GM23338 (cell line): ENCODE measurements around the gene ACY1. TPM values are rescaled to one million over a fixed set of nuclear protein-coding genes. Genes with fewer than 3 reads are reported as not detected.

ENCODE experiments used
- ATAC-seq: fragments of 200-7000 bp; cut with Tn5 transposase; 3 replicates; pipeline ENCODE4 v1.9.1; 2020
- DNase-seq: peaks from one replicate; pipeline ENCODE4 v3.0.0-alpha.2; 2015; ENCODE audit warnings: low spot score
- H2AFZ ChIP-seq: fragments of 200-600 bp; sonication (generic); 2 replicates; pipeline ENCODE4 v1.8.0; 2016; ENCODE audit warnings: antibody characterized with exemption, mild to moderate bottlenecking, moderate library complexity
- H3F3A ChIP-seq: fragments of 200-600 bp; sonication (generic); replicated peaks from 2 replicates; pipeline ENCODE4 v1.8.0; 2017; ENCODE audit warnings: antibody characterized with exemption, mixed run types, low read depth
- H3K27ac ChIP-seq: fragments of 200-600 bp; sonication (generic); 2 replicates; pipeline ENCODE4 v1.6.1; 2016; ENCODE audit warnings: low read depth
- H3K27me3 ChIP-seq: fragments of 200-600 bp; sonication (generic); 2 replicates; pipeline ENCODE4 v1.8.0; 2016; ENCODE audit warnings: mild to moderate bottlenecking, mixed run types, moderate library complexity; ENCODE audit not compliant: insufficient read depth
- H3K36me3 ChIP-seq: fragments of 200-600 bp; sonication (generic); 2 replicates; pipeline ENCODE4 v1.8.0; 2016; ENCODE audit warnings: mild to moderate bottlenecking; ENCODE audit not compliant: insufficient read depth
- H3K4me1 ChIP-seq: fragments of 200-600 bp; sonication (generic); 2 replicates; pipeline ENCODE4 v1.8.0; 2016; ENCODE audit warnings: mild to moderate bottlenecking, moderate library complexity; ENCODE audit not compliant: insufficient read depth
- H3K4me2 ChIP-seq: fragments of 200-600 bp; sonication (generic); 2 replicates; pipeline ENCODE4 v1.7.1; 2017; ENCODE audit warnings: mixed run types
- H3K4me3 ChIP-seq: fragments of 200-600 bp; sonication (generic); 2 replicates; pipeline ENCODE4 v1.6.1; 2016; ENCODE audit warnings: mixed run types
- H3K79me2 ChIP-seq: fragments of 200-600 bp; sonication (generic); replicated peaks from 2 replicates; pipeline ENCODE4 v1.8.0; 2017; ENCODE audit warnings: mild to moderate bottlenecking; ENCODE audit not compliant: insufficient read depth
- H3K9me2 ChIP-seq: fragments of 200-600 bp; sonication (generic); 2 replicates; pipeline ENCODE4 v1.8.0; 2017; ENCODE audit not compliant: insufficient read depth
- H4K20me1 ChIP-seq: fragments of 200-600 bp; sonication (generic); replicated peaks from 2 replicates; pipeline ENCODE4 v1.8.0; 2017; ENCODE audit warnings: mild to moderate bottlenecking; ENCODE audit not compliant: insufficient read depth
- H3K27ac Mint-ChIP-seq: 2 replicates; pipeline ENCODE4 v1.8.0; 2020; ENCODE audit warnings: inconsistent platforms, mild to moderate bottlenecking, moderate library complexity, mixed read lengths
- H3K27me3 Mint-ChIP-seq: 3 replicates; pipeline ENCODE4 v1.8.0; 2022; ENCODE audit warnings: low read depth, mild to moderate bottlenecking, moderate library complexity, mixed read lengths, inconsistent platforms; ENCODE audit not compliant: insufficient read depth, poor library complexity
- H3K36me3 Mint-ChIP-seq: 3 replicates; pipeline ENCODE4 v1.8.0; 2021; ENCODE audit warnings: low read depth, mild to moderate bottlenecking, inconsistent platforms, moderate library complexity, mixed read lengths
- H3K4me1 Mint-ChIP-seq: 3 replicates; pipeline ENCODE4 v1.8.0; 2020; ENCODE audit warnings: mild to moderate bottlenecking, inconsistent platforms, mixed read lengths
- H3K4me3 Mint-ChIP-seq: 3 replicates; pipeline ENCODE4 v1.8.0; 2021; ENCODE audit warnings: moderate library complexity, mild to moderate bottlenecking, inconsistent platforms, mixed read lengths
- H3K9me3 Mint-ChIP-seq: 3 replicates; pipeline ENCODE4 v1.8.0; 2020; ENCODE audit warnings: moderate library complexity, mild to moderate bottlenecking, inconsistent platforms, mixed read lengths
- CTCF ChIP-seq, 2 experiments: fragments of 200-600 bp in 1 of 2; sonication (generic) in 1 of 2; conservative IDR thresholded peaks; 2 replicates each; pipeline versions ENCODE4 v1.5.1 to v1.6.1; 2016 to 2017; ENCODE audit warnings: antibody characterized with exemption in 2 of 2, low read depth in 2 of 2, mild to moderate bottlenecking in 2 of 2, moderate library complexity in 1 of 2
- EZH2phosphoT487 ChIP-seq: fragments of 200-600 bp; sonication (generic); IDR thresholded peaks from one replicate; pipeline ENCODE4 v1.8.1; 2018; ENCODE audit warnings: antibody characterized with exemption; ENCODE audit not compliant: unreplicated experiment
- POLR2AphosphoS5 ChIP-seq: IDR thresholded peaks from 2 replicates; pipeline ENCODE4 v1.6.1; 2016; ENCODE audit warnings: antibody characterized with exemption, low read depth
- ZNF114 ChIP-seq: fragments of 250-450 bp; sonication (Bioruptor Pico); IDR thresholded peaks from 2 replicates; pipeline ENCODE4 v1.5.0; 2020; ENCODE audit warnings: mild to moderate bottlenecking, moderate library complexity
- polyA plus RNA-seq: library from polyadenylated mRNA; unstranded; fragments of >200 nt; fragmentation: Nextera tagmentation; extraction: Ambion mirVana; gene quantifications from 2 replicates; pipeline ENCODE4 v1.2.1, GENCODE V29; 2016
- total RNA-seq: library from RNA; depleted of rRNA; stranded (reverse); fragments of >200 nt; shearing (Covaris generic); gene quantifications from 2 replicates; pipeline ENCODE4 v1.2.3, GENCODE V29; 2014
- TF ChIP-seq, protein P1 (sequence below): IDR thresholded peaks from one replicate; pipeline ENCODE4 v1.6.1; 2018; ENCODE audit warnings: antibody characterized with exemption; ENCODE audit not compliant: unreplicated experiment

ACY1 gene
- total and polyA plus RNA-seq, 2 experiments from 2014 or later, result 38.4 to 62.8 TPM

- TF ChIP-seq EZH2phosphoT487, result no peak
- peak; percentile 60; the same call in 1 of the 2 replicates for TF ChIP-seq POLR2AphosphoS5
- no peaks in the 10 kb centered on the region for H3K79me2 ChIP-seq
- H3K36me3 ChIP-seq, result no peaks in the 10 kb centered on the region
- Mint-ChIP-seq H3K27ac (peak within 1 kb of the TSS; percentile 97), H3K27me3 (peaks cover 28% of the 10 kb centered on the region), H3K4me3 (peak within 1 kb of the TSS; percentile 85), H3K36me3 (peaks cover 7% of the 10 kb centered on the region; the same call in 2 of the 3 replicates), H3K9me3 (no peaks in the 10 kb centered on the region; the same call in 2 of the 3 replicates), H3K4me1 (peaks cover 57% of the 10 kb centered on the region)
- peak within 1 kb of the TSS; percentile 100 for H3K4me2 ChIP-seq
- peak within 1 kb of the TSS; percentile 97 for H3K27ac ChIP-seq
- H3K9me2 ChIP-seq, result no peaks in the 10 kb centered on the region
- peak; percentile 70 for DNase-seq
- peak; percentile 31 for ATAC-seq
- H2AFZ ChIP-seq, result peak within 1 kb of the TSS; percentile 38; the same call in 1 of the 2 replicates
- no peaks in the 10 kb centered on the region for H4K20me1 ChIP-seq
- H3K27me3 ChIP-seq, result peaks cover 9% of the 10 kb centered on the region; the same call in 1 of the 2 replicates
- peaks cover 13% of the 10 kb centered on the region; the same call in 1 of the 2 replicates for H3F3A ChIP-seq
- peak within 1 kb of the TSS; percentile 95 for H3K4me3 ChIP-seq
- peaks cover 37% of the 10 kb centered on the region for H3K4me1 ChIP-seq
Measured at GRCh38 chr3:51967384-51968169, 15.8 kb upstream of the ACY1 start, which contains the start of gene PCBP4. TSS of gene PCBP4 (minus strand) at chr3:51967454. CDS start at chr3:51961240, 6,214 bp downstream.

GRCh38 chr3:51968170-51968775 lies 15.1 kb upstream of the ACY1 start:
- peaks cover 13% of the 10 kb centered on the region; the same call in 1 of the 2 replicates for H3F3A ChIP-seq
- H3K27me3 ChIP-seq, result peaks cover 9% of the 10 kb centered on the region; the same call in 1 of the 2 replicates
- H3K9me2 ChIP-seq, result no peaks in the 10 kb centered on the region
- H3K4me3 ChIP-seq, result peak overlapping the region; percentile 95
- H3K27ac ChIP-seq, result peak overlapping the region; percentile 97
- peak overlapping the region; percentile 100 for H3K4me2 ChIP-seq
- peak overlapping the region; percentile 38; the same call in 1 of the 2 replicates for H2AFZ ChIP-seq
- ATAC-seq, result peak; percentile 17
- no peaks in the 10 kb centered on the region for H3K36me3 ChIP-seq
- Mint-ChIP-seq H3K4me1 (peaks cover 57% of the 10 kb centered on the region), H3K27ac (peak overlapping the region; percentile 97), H3K4me3 (peak overlapping the region; percentile 85), H3K9me3 (no peaks in the 10 kb centered on the region; the same call in 2 of the 3 replicates), H3K27me3 (peaks cover 28% of the 10 kb centered on the region), H3K36me3 (peaks cover 7% of the 10 kb centered on the region; the same call in 2 of the 3 replicates)
- H3K4me1 ChIP-seq, result peaks cover 37% of the 10 kb centered on the region
- H3K79me2 ChIP-seq, result no peaks in the 10 kb centered on the region
- no peak for TF ChIP-seq EZH2phosphoT487
- TF ChIP-seq POLR2AphosphoS5, result peak; percentile 76
- DNase-seq, result peak; percentile 94
- no peaks in the 10 kb centered on the region for H4K20me1 ChIP-seq

- H3K79me2 ChIP-seq, result no peaks in the 10 kb centered on the region
- H3F3A ChIP-seq, result peaks cover 13% of the 10 kb centered on the region
- peaks cover 7% of the 10 kb centered on the region; the same call in 2 of the 3 replicates for H3K36me3 Mint-ChIP-seq
- no peaks in the 10 kb centered on the region for H4K20me1 ChIP-seq
- DNase-seq, result peak; percentile 65
- H3K27me3 Mint-ChIP-seq, result peaks cover 32% of the 10 kb centered on the region
- H3K36me3 ChIP-seq, result no peaks in the 10 kb centered on the region
- peak; percentile 4; the same call in 2 of the 3 replicates for ATAC-seq
- no peaks in the 10 kb centered on the region for H3K9me2 ChIP-seq
- H2AFZ ChIP-seq, result no peak overlapping the region
- H3K4me2 ChIP-seq, result peak overlapping the region; percentile 100
- H3K27me3 ChIP-seq, result peaks cover 9% of the 10 kb centered on the region
- H3K9me3 Mint-ChIP-seq, result no peaks in the 10 kb centered on the region; the same call in 1 of the 3 replicates
- peaks cover 55% of the 10 kb centered on the region for H3K4me1 Mint-ChIP-seq
- peak overlapping the region; percentile 91 for H3K27ac ChIP-seq
- peak overlapping the region; percentile 85 for H3K4me3 Mint-ChIP-seq
- peak overlapping the region; percentile 95 for H3K4me3 ChIP-seq
- H3K27ac Mint-ChIP-seq, result peak overlapping the region; percentile 97
- H3K4me1 ChIP-seq, result peaks cover 35% of the 10 kb centered on the region
- TF ChIP-seq, protein P1, sequence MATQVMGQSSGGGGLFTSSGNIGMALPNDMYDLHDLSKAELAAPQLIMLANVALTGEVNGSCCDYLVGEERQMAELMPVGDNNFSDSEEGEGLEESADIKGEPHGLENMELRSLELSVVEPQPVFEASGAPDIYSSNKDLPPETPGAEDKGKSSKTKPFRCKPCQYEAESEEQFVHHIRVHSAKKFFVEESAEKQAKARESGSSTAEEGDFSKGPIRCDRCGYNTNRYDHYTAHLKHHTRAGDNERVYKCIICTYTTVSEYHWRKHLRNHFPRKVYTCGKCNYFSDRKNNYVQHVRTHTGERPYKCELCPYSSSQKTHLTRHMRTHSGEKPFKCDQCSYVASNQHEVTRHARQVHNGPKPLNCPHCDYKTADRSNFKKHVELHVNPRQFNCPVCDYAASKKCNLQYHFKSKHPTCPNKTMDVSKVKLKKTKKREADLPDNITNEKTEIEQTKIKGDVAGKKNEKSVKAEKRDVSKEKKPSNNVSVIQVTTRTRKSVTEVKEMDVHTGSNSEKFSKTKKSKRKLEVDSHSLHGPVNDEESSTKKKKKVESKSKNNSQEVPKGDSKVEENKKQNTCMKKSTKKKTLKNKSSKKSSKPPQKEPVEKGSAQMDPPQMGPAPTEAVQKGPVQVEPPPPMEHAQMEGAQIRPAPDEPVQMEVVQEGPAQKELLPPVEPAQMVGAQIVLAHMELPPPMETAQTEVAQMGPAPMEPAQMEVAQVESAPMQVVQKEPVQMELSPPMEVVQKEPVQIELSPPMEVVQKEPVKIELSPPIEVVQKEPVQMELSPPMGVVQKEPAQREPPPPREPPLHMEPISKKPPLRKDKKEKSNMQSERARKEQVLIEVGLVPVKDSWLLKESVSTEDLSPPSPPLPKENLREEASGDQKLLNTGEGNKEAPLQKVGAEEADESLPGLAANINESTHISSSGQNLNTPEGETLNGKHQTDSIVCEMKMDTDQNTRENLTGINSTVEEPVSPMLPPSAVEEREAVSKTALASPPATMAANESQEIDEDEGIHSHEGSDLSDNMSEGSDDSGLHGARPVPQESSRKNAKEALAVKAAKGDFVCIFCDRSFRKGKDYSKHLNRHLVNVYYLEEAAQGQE, result no peak
- TF ChIP-seq ZNF114 (no peak), CTCF (conservative IDR thresholded peaks at IDR 0.05; ENCODE audit: low read depth in 2 of 2) (no peak)
Measured at GRCh38 chr3:51968883-51969678, 14.3 kb upstream of the ACY1 start.
